Esophagus squamous epithelium (tissue), 4 donors: ENCODE measurements around the gene SLC39A3.

Experiments used
- CTCF ChIP-seq, 6 experiments: fragments of 450-650 bp in 4 of 6; fragments of 200-600 bp in 2 of 6; sonication (generic) in 2 of 6; IDR thresholded peaks; one replicate each; pipeline ENCODE4 v1.5.1; 2016 to 2019; ENCODE audit warnings: antibody characterized with exemption in 6 of 6, mild to moderate bottlenecking in 4 of 6, moderate library complexity in 4 of 6
- POLR2A ChIP-seq, 4 donors: fragments of 450-650 bp; IDR thresholded peaks; one replicate each; pipeline ENCODE4 v1.6.1; 2017; ENCODE audit warnings: antibody characterized with exemption in 4 of 4, mild to moderate bottlenecking in 4 of 4, moderate library complexity in 3 of 4

DNA sequence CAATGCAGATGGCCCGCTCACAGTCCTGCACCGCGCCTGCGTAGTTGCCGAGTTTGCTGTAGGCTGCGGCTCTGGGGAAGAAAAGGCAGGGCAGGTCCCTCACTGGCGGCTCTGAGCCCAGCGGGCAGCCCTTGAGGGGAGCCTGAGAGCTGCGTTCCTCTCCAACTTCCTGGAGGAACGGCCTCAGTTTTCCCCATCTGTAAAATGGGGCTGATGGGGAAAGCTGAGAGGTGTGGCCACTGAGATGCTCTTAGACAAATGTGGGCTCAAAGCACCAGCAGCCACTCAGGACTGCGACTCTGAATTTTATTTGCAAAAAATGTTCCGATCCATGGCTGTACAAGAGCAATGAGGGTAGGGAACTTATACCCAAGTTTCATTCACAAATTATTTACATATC is 23.9 kb upstream of the SLC39A3 start:
- TF ChIP-seq CTCF (IDR thresholded peaks at IDR 0.05): no peak
- no peak for TF ChIP-seq POLR2A (IDR thresholded peaks at IDR 0.05)
